Measurements from ENCODE around the gene ZNF516.

Gene ZNF516

DNA sequence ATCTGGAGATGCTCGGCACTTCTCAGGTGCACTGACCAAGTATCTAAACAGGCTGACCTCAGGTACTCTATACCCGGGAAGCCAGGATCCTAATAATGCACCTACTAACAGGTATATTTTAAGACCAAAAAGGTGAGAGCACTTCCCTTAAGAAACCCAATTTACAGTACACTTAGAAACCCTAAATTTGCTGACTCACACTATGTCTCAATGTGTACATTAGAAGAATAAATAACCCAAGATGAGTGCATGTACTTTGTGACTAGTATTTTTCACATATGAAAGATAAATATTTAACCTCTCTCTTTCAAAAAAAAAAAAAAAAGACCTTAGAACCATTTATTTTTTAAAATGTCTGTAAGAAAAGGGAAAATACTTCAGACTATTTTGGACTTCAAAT lies 118.8 kb downstream of the ZNF516 start:
- DNase-seq, result no peak

DNA sequence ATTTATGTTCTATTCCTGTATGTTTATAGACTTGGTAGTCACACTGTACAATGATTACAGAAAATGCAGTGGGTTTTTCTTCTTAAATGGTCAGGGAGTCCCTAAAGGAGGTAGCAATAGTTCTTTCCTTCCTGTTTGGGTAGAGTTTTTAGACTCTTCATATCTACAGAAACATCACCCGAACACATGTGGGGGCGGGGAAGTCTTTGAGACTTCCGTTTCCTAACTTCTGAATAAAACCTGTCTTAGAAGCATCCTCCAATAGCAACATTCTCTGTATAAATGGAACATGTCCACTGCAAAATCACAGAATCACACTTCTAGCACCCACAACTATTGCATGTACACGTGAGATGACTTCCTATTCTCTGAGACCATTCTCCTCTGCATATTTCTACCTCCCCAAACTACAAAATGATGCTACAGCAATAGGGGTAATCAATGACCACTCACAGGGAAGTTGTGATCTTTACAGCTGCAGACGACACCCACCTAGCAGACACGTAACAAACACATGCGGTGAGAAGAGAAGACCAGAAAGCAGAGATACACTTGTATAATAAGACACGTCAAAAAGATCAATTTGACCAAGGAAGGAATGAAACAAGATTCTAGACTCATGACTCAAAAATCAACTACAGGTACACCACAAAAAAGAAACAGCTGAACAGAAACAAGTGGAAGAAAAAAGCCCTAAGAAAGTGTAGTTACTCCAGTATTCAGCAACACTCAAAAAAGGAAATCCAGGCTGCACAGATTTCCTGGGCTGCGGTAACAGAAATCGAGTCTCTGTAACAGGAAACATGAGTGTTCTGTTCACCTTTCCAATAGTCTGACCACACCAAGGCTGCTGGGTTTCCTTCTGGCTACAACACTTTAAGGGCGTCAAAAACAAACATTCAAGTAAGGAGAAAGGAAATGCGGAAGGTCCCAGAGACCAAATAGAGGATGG lies 120.4 kb downstream of the ZNF516 start:
- no peak for DNase-seq

DNA sequence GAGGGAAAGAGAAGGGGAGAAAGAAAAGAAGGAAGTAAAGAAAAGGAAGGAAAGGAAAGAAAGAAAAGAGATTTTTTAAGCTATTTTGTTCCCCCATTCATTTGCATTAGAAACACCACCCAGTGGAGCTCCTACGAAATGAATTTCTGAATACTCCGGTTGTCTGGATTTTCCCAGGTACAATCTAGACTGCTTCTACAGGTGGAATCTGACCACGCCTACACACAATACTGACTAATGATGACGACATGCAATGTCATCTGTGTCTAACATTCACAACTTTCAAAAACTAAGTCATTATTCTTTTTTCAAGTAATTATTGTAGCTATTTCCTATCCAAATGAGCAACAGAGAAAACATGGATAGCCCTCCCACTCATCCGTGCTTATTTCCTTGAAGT lies 121.7 kb downstream of the ZNF516 start:
- no peak for DNase-seq

DNA sequence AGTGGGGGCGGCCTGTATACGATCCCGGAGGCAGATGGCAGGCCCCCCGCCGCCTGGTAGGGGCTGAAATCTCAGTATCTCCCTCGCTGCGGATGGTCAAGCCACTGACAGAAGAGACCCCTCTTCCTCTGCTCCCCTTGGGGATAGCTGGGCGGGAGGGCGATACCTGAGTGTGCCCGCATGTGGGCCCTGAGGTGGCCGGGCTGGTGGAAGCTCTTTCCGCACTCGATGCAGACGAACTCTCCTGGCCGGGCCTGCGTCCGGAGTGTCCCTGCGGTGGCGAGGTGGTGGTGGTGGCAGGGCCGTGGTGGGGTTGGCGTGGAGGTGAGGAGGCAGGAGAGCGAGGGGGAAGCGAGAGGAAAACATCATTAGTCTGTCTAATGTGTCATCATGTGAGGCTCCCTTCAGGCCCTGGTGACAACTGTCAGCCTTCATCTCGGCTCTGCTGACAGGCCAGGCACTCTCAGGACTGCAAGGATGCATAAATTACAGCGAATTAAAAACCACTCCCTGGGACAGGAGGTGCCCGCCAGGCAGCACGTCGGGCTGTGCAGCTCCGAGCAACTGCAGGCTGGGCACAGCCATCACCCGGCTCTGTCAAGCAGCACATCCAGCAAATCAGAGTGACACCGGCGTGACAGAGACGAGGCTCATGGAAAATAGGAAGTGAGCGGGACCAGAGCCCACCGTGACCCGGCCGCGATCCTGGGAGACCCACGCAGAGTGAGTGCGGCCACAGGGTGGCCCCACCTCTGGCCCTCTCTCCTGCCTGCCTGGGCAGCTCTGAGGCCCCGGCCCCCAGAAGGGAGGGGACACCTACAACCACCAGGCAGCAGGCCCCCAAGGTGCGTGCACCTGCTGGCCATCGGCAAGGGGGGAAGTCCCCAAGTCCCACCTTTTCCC lies 123.5 kb downstream of the ZNF516 start:
- no peak for DNase-seq

DNA sequence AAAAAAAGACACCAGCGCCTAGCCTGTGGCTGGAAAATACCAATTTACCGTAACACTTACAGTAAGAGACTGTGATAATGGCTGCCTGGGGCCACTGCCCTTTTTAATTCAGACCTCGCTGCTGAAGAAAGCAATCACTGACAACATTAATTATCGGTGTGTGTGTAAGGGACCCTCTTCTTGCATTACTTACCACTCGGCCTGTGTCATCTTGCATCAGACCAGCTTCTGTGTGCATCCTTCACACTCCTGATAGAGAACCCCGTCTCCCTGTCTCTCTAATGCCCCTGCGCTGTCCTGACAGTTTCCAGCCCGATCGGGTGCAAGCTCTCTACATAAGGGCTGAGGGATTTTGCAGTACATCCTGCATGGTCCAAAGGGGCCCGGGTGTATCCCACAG lies 124.4 kb downstream of the ZNF516 start:
- no peak for DNase-seq

DNA sequence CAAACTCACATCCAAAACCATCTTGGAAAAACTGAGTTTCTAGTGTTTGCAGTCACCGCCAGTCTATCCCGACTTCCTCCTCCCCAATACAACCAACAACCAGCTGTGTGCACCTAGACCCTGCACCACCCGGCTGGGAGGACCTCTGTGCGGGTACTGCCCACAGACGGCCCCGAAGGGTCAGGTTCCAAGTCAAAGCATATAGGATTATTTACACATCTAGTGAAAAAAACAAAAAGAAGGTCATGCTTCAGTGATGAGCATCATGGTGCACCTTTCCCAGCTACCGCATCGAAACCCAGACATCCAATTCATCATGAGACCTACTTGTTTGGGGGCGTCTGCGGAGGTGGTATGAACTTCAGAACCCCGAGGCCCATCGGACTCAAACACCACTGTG lies 124.8 kb downstream of the ZNF516 start:
- DNase-seq, result no peak

DNA sequence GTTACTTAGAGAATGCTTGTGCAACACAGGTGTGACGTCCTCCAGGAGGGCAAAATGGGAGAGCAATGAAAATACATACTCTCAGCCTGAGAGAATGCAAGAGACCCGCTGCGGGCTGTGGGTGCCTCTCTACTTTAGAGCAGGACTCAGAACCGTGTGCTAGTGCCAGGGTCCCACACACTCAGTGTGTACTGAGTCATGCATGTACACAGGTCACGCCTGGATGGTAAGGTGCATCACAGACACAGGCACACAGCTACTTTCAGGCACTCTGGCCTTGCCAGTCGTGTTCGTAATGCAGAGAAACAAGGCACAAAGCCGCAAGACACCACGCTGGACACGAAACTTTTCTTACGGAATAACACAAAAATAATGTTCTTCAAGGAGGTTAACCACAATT lies 125.3 kb downstream of the ZNF516 start:
- DNase-seq, result no peak

DNA sequence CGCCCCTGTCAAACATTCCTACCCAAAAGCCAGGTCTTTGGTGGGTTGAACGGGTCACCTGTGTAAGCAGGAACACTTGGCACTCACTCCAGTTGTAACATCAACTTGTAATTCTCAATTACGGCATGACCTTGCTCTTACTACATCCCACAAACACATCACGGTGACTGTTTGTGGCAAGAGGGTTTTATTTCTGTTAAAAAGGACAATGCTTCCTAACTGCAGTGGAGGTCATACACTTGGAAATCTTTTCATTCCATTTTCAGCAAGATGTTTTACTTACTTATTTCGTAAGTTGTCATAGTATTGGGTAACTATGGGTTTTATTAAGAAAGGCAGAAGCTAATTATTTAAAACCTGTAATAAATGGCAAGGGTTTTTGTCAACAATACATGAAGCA lies 126.1 kb downstream of the ZNF516 start:
- DNase-seq, result no peak

DNA sequence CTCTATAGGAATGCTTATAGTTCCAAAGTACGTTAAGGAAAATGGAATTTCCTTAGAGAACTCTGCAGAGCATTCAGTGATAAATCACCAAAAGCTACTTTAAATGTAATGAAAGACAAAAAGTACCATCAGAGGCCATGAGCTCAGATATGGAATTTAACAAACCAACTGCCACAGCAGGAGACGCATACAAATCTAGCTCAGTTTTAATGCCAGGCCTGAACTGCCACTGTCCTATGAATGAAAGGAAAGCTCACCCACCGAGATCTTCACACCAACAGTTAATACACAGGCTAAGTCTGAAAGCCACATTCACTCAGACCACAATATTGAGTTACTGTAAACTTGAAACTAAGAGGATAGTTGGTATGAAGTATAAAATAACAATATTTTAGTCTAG lies 126.8 kb downstream of the ZNF516 start:
- no peak for DNase-seq

DNA sequence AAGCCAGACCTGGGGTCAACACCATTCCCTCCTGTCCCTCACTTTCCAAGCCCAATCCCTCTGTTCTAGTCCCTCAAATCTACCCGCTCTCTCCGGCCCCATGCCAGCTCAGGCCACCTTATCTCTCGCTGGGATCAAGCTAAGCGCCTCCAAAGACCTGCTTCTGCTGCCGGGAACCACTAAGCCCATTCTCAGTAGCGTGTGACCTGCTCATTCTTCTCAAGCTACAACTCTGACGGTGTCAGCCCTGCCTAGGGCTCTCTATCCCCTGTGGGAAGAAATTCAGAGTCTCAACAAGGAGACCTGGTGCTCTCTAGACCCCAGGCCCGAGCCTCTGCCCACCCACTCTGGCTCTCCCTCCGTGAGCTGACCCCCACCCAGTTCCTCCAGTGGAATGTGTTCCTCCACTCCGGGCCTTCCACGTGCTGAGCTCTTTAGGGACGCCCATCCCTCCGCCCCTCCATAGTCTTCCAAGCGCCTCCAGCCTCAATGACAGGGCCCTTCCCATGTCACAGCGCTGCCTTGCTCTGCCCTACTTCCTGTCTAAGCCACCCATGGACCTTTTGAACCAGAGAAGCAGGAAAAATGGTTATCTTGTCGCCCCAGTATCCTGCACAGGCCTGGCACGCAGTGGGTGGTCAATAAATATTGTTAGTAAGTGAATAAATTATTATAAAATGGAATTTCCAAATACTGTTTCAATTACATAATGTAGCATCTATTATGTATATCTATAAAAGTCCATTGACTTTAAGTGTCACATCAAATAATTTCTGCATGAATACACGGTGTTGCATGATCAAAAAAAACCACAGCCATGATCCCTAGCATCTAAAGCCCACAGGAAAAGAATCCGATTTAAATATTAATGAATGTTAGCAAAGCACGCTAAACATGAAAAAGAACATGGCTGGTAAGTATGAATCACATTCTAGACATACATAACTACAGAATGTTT lies 127.6 kb downstream of the ZNF516 start:
- DNase-seq, result no peak

DNA sequence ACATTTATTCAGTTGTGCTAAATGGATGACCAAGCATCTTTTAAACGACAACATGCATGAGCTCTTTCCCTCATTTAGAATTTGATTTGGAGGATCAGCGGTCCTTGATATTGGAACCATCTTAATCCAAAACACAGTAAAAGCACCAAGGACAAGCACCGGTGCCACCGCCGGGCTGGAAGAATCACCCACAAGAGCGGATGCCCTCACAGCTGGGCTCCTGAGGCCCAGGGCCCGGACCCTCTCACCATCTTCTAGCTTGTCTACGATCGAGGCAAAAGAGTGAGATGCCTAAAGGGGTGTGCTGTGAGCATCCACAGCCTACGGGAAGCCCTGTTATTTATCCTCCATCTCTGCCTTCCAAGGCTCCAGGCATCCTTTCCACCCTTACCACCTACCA lies 129.5 kb downstream of the ZNF516 start:
- DNase-seq, result no peak

DNA sequence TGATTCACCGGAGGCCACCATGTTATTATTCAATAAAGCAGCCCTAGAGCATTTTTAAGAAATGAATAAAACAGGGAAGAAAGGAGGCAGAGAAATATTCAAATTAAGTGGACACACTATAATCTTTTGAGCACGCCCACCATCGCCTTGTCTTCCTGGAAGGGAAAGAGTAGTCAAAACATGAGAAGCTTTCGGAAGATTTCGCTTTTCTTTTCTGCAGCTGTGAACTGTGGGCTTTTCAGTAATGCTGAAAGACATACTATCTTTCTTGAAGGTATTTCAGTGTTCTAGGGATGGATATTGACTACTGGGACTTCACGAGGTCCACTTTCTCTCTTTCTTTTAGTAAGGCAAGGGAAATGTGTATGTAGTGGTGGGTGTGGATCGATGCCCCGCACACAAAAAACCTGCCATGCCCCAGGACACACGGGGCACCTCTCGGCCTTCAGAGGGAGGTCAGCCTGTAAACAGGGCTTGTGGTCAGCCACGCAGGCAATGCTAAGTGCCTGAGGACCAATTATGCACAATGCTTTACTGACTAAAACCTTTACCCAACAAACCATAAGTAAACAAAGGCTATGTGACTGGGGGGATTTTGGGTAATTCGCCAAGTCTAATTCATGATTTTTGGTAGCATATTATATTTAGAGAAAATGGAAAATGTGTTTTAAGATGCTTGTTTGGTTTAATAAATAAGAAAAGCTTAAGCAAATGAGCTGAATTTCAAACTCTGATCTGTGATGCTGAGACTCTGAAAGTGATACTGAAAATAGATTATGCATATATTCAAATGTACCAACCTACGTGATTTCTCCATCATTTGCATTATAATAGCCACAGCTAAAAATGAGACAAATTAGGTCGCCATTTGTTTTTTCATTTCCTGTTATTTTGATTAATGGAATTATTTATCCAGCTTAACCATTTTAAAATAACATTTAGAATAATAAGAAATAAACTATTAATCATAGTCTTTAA lies 130.5 kb downstream of the ZNF516 start:
- no peak for DNase-seq

DNA sequence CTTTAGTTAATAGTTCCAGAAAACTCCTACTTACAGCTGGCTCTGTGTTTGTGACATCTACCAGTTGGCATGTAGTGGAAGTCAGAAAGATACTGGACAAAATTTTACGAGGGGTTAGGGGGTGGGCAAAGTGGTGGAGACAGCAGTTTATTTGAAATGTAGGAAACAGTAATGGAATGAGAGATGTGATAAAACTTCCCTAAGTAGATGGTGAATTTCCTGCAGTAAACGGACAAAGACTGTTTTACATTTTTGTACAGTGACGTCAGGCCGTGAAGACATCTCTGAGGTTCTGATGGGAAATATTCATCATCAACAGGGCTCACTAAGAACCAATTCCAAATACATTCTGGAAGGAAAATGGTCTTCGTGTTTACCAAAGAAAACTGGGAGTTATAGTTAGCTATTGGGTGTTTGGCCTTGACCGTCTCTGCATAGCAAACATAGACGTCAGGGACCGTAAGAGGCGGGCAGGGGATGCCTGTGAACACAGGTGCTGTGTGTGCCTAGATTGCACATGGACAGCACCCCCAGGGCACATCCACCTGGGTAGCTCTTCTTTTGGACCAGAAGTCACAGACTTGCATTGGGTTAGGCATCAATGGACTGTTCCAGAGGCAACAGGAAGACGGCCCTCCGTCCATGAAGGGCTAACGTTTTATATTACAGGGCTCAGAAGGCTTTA lies 131.5 kb downstream of the ZNF516 start:
- DNase-seq, result no peak

DNA sequence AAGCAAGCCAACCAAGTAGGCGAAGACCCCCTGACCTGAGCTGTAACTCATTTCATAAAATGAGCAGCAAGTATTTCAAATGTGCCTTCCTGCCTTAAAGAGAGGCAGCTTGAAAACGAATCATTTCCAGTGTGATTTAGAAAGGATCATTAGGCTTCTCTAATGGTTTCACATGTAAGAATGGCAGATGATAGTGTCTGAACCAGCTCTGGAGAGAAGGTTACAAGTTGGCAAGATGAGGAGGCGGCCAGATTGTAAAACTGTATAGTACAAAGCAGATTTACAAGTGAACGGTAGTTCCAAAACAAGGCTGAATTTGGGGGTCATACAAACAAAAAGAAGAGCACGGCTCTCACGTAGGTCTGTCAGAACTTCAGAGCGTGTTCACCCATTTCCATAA lies 132.4 kb downstream of the ZNF516 start:
- DNase-seq, result no peak

DNA sequence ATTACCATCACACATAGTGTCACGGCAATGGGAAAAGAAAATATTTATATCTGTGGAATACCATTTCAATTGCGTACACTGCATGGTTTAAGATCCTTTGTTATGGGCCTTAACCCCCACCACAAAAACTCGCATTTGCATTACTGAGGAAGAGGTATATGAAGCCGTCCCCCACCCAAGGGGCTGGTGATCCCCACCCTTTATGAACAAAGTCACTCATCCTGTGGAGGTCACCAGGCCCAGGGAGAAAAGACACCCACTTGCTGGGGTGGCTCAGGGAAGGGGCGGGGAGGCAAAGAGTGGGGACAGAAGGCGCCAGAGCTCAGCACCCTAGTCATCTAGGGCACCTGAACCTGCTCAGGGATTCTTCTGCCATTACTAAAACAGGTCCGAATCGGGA lies 133.8 kb downstream of the ZNF516 start:
- no peak for DNase-seq

DNA sequence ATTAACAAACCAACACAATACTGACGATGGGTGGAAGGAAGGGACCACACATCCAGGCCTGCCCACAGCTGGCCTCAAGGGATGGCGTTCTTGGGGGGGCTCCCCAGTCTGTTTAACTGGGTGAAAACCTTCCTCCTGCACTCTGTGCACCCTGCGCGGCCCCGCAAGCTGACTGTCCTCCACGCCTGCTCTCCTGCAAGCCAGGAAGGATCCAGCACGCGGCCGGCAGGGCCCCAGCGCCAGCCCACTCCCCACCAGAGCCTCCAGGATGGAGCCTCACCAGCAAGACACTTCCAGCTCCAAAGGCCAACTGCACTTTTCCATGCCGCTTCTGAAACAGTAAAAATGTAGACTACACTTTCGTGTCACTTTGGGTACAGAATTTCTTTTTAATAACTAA lies 135.1 kb downstream of the ZNF516 start:
- DNase-seq, result no peak

DNA sequence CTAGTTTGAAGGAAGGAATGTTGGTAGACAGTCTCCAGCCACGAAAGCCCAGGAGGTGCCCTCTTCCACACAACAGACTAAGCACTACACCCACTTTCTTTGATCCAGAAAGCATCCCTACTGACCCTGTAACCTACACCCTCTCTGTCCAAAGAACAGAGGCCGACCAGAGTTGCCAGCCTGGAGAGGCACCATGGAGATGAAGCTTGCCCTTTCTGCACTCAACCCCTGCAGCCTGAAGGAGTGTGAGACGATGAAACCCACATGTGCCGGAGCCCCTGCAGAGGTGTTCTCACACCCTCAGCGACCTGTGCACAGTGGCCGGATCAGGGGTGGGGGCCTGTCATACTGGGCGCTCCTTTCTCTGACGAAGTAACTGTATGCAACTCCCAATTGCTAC lies 136.3 kb downstream of the ZNF516 start:
- no peak for DNase-seq

DNA sequence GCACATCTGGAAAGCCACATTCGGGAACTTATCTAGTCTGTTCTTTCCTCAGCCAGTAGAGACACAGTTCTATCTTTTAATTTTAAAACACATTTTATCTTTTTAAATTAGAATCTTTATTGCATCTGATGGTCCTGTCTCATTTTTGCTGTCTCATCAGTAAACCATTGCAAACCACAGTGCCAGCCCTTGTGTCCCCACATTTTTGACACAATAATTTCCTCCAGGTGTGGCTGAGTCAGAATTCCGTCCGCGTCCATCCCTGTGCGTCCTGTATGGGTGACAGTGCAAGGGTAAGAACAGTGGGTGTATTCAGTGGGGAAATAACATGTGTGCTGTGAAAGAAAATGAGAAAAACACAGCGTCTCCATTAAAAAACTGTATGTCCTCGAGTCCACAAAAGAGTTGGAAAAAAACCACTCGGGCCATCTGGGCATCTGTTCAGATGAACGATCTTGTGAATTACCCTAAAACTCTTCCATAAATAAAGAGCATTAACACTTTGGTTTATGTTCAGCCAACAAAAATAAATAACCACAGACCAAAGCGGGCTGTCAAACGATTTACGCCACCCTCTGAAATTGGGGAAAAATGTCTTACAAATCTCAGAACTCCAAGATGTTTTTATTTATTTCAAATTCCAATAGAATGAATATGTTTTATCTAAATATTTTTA lies 137.3 kb downstream of the ZNF516 start:
- no peak for DNase-seq

DNA sequence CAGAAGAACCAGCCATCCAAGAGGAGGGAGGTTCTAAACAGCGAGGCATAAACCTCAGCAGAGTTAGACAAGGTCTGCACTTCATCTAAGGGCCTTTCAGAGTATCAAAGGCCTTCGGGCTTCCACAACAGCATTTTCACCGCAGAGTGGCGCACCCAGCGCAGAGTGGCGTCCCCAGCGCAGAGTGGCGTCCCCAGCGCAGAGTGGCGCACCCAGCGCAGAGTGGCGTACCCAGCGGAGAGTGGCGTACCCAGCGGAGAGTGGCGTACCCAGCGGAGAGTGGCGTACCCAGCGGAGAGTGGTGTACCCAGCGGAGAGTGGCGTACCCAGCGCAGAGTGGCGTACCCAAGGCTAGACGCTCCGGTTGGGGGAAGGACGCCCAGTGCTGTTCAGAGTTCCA lies 137.9 kb downstream of the ZNF516 start:
- no peak for DNase-seq

DNA sequence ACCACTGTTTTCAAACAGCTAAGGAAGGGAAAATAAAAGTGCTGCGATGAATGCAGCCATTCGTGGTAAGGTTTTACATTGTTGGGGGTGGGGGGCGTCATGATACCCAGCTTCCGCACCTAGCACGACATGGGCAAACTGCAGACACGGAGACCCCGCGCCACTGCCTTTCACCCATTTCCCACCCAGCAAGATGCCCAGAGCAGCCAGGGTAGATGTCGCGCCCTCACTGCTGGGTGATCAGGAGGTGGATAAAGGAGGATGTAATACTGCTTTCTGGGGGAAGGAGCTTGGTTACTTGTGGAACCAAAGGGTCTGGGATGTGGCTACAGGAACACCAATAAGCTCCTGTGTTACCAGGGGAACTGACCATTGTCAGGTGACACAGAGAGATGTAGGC lies 138.4 kb downstream of the ZNF516 start:
- DNase-seq, result no peak
